Karpas-422 (cell line): ENCODE data around the gene SARDH. TPM values are rescaled to one million over a fixed set of nuclear protein-coding genes. Genes with fewer than 3 reads are reported as not detected.

Experiments used
- DNase-seq: peaks from one replicate; pipeline ENCODE4 v3.0.0-alpha.2; 2015
- H2AFZ ChIP-seq: fragments of 200-600 bp; sonication (generic); 2 replicates; pipeline ENCODE4 v1.6.1; 2014; ENCODE audit warnings: antibody characterized with exemption, low read length, mixed read lengths
- H3K27ac ChIP-seq: fragments of 200-600 bp; sonication (generic); 2 replicates; pipeline ENCODE4 v1.5.1; 2014; ENCODE audit warnings: mild to moderate bottlenecking, low read length, moderate library complexity
- H3K27me3 ChIP-seq: fragments of 200-600 bp; sonication (generic); 2 replicates; pipeline ENCODE4 v1.6.1; 2014; ENCODE audit warnings: low read length, mixed read lengths
- H3K36me3 ChIP-seq: fragments of 200-600 bp; sonication (generic); 2 replicates; pipeline ENCODE4 v1.6.1; 2014; ENCODE audit warnings: low read length, mixed read lengths; ENCODE audit not compliant: insufficient read depth
- H3K4me1 ChIP-seq: fragments of 200-600 bp; sonication (generic); 2 replicates; pipeline ENCODE4 v1.6.1; 2014; ENCODE audit warnings: mild to moderate bottlenecking, low read length, mixed read lengths
- H3K4me2 ChIP-seq: fragments of 200-600 bp; sonication (generic); 2 replicates; pipeline ENCODE4 v1.6.1; 2014; ENCODE audit warnings: low read length, low read depth, mild to moderate bottlenecking; ENCODE audit not compliant: poor library complexity, severe bottlenecking
- H3K4me3 ChIP-seq: fragments of 200-600 bp; sonication (generic); 2 replicates; pipeline ENCODE4 v1.5.1; 2014; ENCODE audit warnings: mild to moderate bottlenecking, antibody characterized with exemption, low read length, mixed read lengths
- H3K79me2 ChIP-seq: fragments of 200-600 bp; sonication (generic); 2 replicates; pipeline ENCODE4 v1.6.1; 2014; ENCODE audit warnings: mild to moderate bottlenecking, low read length, mixed read lengths
- H3K9ac ChIP-seq: fragments of 200-600 bp; sonication (generic); 2 replicates; pipeline ENCODE4 v1.6.0; 2014; ENCODE audit warnings: low read length
- H3K9me2 ChIP-seq: fragments of 200-600 bp; sonication (generic), shearing (Covaris generic); replicated peaks from 2 replicates; pipeline ENCODE4 v1.6.0; 2014; ENCODE audit warnings: mild to moderate bottlenecking, low read length, moderate library complexity; ENCODE audit not compliant: insufficient read depth
- H3K9me3 ChIP-seq: fragments of 300-700, 200-600 bp; sonication (generic); 2 replicates; pipeline ENCODE4 v1.6.1; 2014; ENCODE audit warnings: low read length, mixed read lengths
- H4K20me1 ChIP-seq: fragments of 200-600 bp; sonication (generic); 2 replicates; pipeline ENCODE4 v1.6.1; 2014; ENCODE audit warnings: mild to moderate bottlenecking, antibody characterized with exemption, low read length, low read depth; ENCODE audit not compliant: insufficient read depth
- total RNA-seq: library from RNA; depleted of rRNA; stranded (reverse); fragments of >200 nt; shearing (Covaris generic); gene quantifications from 2 replicates; pipeline ENCODE4 v1.2.3, GENCODE V29; 2014; ENCODE audit warnings: low replicate concordance

Gene SARDH
- total RNA-seq, 1 experiment from 2014 or later, result not detected

GRCh38 chr9:133742849-133743444 is 4.8 kb upstream of the SARDH start:
- Histone ChIP-seq H3K4me3 (no peak overlapping the region), H3K36me3 (no peaks in the 10 kb centered on the region), H3K79me2 (no peaks in the 10 kb centered on the region), H2AFZ (no peak overlapping the region), H3K4me1 (no peaks in the 10 kb centered on the region), H3K27ac (no peak overlapping the region), H4K20me1 (no peaks in the 10 kb centered on the region), H3K9me3 (no peaks in the 10 kb centered on the region), H3K27me3 (no peaks in the 10 kb centered on the region), H3K4me2 (no peak overlapping the region), H3K9me2 (no peaks in the 10 kb centered on the region), H3K9ac (no peak overlapping the region)
- peak; percentile 92 for DNase-seq

DNA sequence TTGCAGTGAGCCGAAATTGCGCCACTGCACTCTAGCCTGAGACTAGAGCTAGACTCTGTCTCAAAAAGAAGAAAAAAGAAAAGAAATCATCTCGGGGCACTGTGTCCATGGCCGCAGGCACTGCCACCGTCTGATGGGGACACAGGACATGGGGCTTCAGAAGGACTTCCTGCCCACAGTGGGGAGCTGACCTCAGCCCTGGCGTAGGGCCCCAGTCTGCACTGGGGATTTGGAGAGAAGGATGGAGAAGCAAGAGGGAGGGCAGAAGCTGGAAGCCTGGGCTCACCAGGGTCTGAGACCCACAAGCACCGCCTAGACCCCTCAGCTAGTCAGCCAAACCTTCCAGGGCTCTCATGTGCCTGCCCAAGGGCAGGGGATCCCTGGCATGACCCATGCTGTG is 4.1 kb upstream of the SARDH start:
- H3K9me3 ChIP-seq, result no peaks in the 10 kb centered on the region
- H3K27ac ChIP-seq, result no peak overlapping the region
- H3K4me2 ChIP-seq, result no peak overlapping the region
- no peaks in the 10 kb centered on the region for H4K20me1 ChIP-seq
- no peak overlapping the region for H3K4me3 ChIP-seq
- H3K9ac ChIP-seq, result no peak overlapping the region
- H3K27me3 ChIP-seq, result no peaks in the 10 kb centered on the region
- no peaks in the 10 kb centered on the region for H3K79me2 ChIP-seq
- DNase-seq, result no peak
- H3K9me2 ChIP-seq, result no peaks in the 10 kb centered on the region
- no peaks in the 10 kb centered on the region for H3K4me1 ChIP-seq
- no peak overlapping the region for H2AFZ ChIP-seq
- no peaks in the 10 kb centered on the region for H3K36me3 ChIP-seq

GRCh38 chr9:133741716-133742115 is 3.6 kb upstream of the SARDH start:
- Histone ChIP-seq H3K4me2 (no peak overlapping the region), H4K20me1 (no peaks in the 10 kb centered on the region), H3K9ac (no peak overlapping the region), H3K4me3 (no peak overlapping the region), H3K27ac (no peak overlapping the region), H2AFZ (no peak overlapping the region), H3K36me3 (no peaks in the 10 kb centered on the region), H3K4me1 (no peaks in the 10 kb centered on the region), H3K27me3 (no peaks in the 10 kb centered on the region), H3K79me2 (no peaks in the 10 kb centered on the region), H3K9me2 (no peaks in the 10 kb centered on the region), H3K9me3 (no peaks in the 10 kb centered on the region)
- no peak for DNase-seq

DNA sequence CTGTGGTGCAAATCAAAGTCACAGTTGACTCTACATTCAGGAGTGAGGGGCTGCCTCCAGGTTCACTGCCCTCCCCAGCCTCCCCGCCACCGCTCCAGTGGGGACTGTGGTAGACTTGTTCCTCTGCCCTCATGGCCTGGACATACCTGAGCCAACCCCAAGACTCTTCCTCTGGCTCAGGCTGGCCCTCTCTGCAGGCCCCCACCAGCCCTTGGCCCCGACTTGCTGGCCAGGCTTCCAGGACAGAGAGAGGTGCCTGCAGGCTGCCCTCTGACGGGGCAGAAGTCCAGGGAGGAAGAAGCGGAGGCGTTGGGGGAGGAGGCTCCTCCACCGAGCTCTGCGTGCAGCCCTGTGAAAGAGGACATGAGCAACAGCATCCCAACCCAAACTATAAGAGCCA is 2.8 kb upstream of the SARDH start:
- no peaks in the 10 kb centered on the region for H3K79me2 ChIP-seq
- no peak overlapping the region for H3K4me3 ChIP-seq
- H3K9me3 ChIP-seq, result no peaks in the 10 kb centered on the region
- no peak for DNase-seq
- H3K4me1 ChIP-seq, result no peaks in the 10 kb centered on the region
- no peak overlapping the region for H3K9ac ChIP-seq
- no peak overlapping the region for H3K27ac ChIP-seq
- no peak overlapping the region for H2AFZ ChIP-seq
- H3K36me3 ChIP-seq, result no peaks in the 10 kb centered on the region
- no peaks in the 10 kb centered on the region for H4K20me1 ChIP-seq
- no peaks in the 10 kb centered on the region for H3K9me2 ChIP-seq
- no peaks in the 10 kb centered on the region for H3K27me3 ChIP-seq
- no peak overlapping the region for H3K4me2 ChIP-seq

DNA sequence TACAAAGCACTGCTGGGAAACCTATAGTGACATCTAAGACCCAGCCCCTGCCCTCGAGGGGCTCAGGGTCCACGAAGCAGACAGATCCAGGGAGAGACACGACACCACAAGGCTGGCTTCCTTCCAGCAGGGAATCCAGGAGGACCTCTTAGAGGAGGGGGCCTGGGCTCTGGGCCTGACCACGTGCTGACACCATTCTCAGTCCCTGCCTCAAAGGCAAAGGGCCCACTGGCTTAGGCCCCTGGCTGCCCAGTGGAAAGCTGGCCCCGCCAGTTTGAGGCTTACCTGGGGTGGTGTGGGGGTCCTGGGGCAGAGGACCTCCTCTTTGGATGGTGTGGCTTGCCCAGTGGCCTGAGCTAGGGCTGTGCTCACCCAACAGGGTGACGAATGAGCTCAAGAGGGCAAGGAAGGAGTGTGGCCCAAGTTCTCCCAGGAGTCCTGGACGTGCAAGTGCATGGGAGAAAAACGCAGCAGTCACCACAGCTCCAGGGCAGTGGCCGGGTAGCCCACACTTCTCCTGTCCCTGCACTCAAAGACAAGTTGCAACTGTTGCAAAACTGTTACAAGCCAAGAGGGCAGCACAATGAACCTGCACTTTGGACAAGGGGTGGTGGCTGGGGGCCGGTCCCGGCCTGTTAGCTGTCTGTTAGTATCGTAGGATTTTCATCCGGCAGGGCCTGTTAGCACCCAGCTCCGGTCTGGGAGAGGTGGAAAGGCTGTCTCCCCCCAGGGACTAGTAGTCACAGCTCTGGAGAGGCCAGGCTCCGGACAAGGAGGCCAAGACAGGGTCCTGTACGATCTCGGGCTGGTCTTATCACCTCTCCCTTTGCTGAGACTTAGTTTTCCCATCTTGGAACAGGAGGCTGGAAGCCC is 1.5 kb upstream of the SARDH start:
- DNase-seq, result no peak
- no peaks in the 10 kb centered on the region for H3K36me3 ChIP-seq
- no peak overlapping the region for H2AFZ ChIP-seq
- no peak overlapping the region for H3K4me3 ChIP-seq
- H3K27me3 ChIP-seq, result no peaks in the 10 kb centered on the region
- no peak overlapping the region for H3K4me2 ChIP-seq
- no peak overlapping the region for H3K9ac ChIP-seq
- H4K20me1 ChIP-seq, result no peaks in the 10 kb centered on the region
- H3K9me3 ChIP-seq, result no peaks in the 10 kb centered on the region
- H3K9me2 ChIP-seq, result no peaks in the 10 kb centered on the region
- no peak overlapping the region for H3K27ac ChIP-seq
- H3K79me2 ChIP-seq, result no peaks in the 10 kb centered on the region
- H3K4me1 ChIP-seq, result peaks cover 4% of the 10 kb centered on the region; the same call in 1 of the 2 replicates

- Histone ChIP-seq H3K36me3 (no peaks in the 10 kb centered on the region), H3K27ac (no peak overlapping the region), H2AFZ (no peak overlapping the region), H3K9me3 (no peaks in the 10 kb centered on the region), H3K9ac (no peak overlapping the region), H3K4me2 (no peak overlapping the region), H4K20me1 (no peaks in the 10 kb centered on the region), H3K9me2 (no peaks in the 10 kb centered on the region), H3K27me3 (no peaks in the 10 kb centered on the region), H3K79me2 (no peaks in the 10 kb centered on the region), H3K4me3 (no peak overlapping the region), H3K4me1 (peaks cover 4% of the 10 kb centered on the region; the same call in 1 of the 2 replicates)
- DNase-seq, result no peak
Observed at GRCh38 chr9:133738640-133739225, 581 bp upstream of the SARDH start.

DNA sequence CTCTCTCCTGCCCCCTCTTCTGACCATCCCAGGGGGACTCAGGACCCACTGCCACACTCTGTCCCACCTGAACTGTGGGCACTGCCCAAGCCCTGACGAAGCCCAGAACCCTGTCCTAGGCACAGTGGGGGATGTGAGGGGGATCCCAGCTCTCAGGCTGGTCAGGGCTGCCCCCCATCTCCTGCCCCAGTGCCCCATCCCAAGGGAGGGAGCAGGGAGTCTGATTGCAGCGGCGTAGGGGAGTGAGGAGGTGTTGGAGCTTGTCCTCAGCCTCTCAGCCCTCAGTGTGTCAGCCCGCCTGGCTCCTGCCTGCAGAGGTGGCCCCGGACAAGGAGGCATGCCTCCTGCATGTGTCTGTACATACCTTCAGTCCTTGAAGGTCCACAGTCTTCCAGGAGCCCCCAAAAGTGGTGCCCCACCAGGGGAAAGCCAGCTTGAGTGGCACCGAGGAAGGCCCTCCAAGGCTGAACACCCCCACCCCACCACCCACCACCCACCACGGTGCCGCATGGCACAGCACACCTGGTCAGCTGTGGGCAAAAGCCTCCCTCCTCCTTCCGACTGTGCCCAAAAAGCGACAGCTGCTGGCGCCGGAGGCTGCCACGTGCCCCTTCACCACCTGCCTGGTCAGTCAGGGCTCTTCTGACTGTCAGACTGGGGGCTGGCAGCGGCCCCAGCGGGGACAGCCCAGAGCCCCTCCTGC is 930 bp downstream of the SARDH start:
- H4K20me1 ChIP-seq, result no peaks in the 10 kb centered on the region
- no peak overlapping the region for H3K4me2 ChIP-seq
- H3K79me2 ChIP-seq, result no peaks in the 10 kb centered on the region
- H2AFZ ChIP-seq, result no peak overlapping the region
- H3K4me3 ChIP-seq, result no peak overlapping the region
- peaks cover 4% of the 10 kb centered on the region; the same call in 1 of the 2 replicates for H3K4me1 ChIP-seq
- H3K36me3 ChIP-seq, result no peaks in the 10 kb centered on the region
- DNase-seq, result no peak
- H3K9me3 ChIP-seq, result no peaks in the 10 kb centered on the region
- H3K9ac ChIP-seq, result no peak overlapping the region
- H3K27ac ChIP-seq, result no peak overlapping the region
- H3K9me2 ChIP-seq, result no peaks in the 10 kb centered on the region
- H3K27me3 ChIP-seq, result no peaks in the 10 kb centered on the region

GRCh38 chr9:133735931-133736330 is 2.2 kb downstream of the SARDH start:
- Histone ChIP-seq H2AFZ (no peak overlapping the region), H3K27ac (no peak overlapping the region), H3K9me2 (no peaks in the 10 kb centered on the region), H3K27me3 (no peaks in the 10 kb centered on the region), H3K79me2 (no peaks in the 10 kb centered on the region), H3K4me3 (no peak overlapping the region), H3K4me2 (no peak overlapping the region), H3K36me3 (no peaks in the 10 kb centered on the region), H4K20me1 (no peaks in the 10 kb centered on the region), H3K4me1 (peaks cover 4% of the 10 kb centered on the region; the same call in 1 of the 2 replicates), H3K9ac (no peak overlapping the region), H3K9me3 (no peaks in the 10 kb centered on the region)
- no peak for DNase-seq
